Epithelial cell of proximal tubule (primary cell): ENCODE data around the gene RPL39L. TPM values are rescaled to one million over a fixed set of nuclear protein-coding genes. Genes with fewer than 3 reads are reported as not detected.

ENCODE experiments used
- DNase-seq: peaks from one replicate; pipeline ENCODE4 v3.0.0-alpha.2; 2011; ENCODE audit warnings: low read depth
- H3K4me3 ChIP-seq: 2 replicates; pipeline ENCODE4 v1.5.1; 2011; ENCODE audit warnings: low read depth, mild to moderate bottlenecking, low read length
- total RNA-seq: library from RNA; depleted of rRNA; stranded (reverse); fragments of >200 nt; gene quantifications from 2 replicates; pipeline ENCODE4 v1.2.3, GENCODE V29; 2015
- TF ChIP-seq, protein P1 (sequence below): conservative IDR thresholded peaks from 2 replicates; pipeline ENCODE4 v1.5.1; 2012; ENCODE audit warnings: low read depth, mild to moderate bottlenecking, low read length

RPL39L gene
- total RNA-seq, 1 donor from 2014 or later, result 35.0 TPM

DNA sequence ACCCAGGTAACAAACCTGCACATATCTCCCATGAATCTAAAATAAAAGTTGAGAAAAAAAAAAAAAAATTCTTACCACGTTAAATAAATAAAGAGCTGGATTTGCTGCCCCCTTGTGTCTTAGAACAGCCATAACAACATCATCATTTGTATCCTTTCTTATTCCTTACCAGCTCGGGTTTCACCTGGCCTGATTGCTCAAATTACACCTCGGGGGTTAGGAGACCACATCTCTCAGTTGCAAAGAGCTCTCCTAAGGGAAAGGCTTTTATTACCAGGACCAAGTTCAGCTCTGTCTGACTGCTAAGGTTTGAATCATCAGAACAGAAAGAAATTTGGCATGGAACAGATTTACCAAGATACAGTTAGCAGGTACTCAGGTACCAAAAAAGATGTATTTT, 25.8 kb upstream of the RPL39L start:
- TF ChIP-seq, protein P1, sequence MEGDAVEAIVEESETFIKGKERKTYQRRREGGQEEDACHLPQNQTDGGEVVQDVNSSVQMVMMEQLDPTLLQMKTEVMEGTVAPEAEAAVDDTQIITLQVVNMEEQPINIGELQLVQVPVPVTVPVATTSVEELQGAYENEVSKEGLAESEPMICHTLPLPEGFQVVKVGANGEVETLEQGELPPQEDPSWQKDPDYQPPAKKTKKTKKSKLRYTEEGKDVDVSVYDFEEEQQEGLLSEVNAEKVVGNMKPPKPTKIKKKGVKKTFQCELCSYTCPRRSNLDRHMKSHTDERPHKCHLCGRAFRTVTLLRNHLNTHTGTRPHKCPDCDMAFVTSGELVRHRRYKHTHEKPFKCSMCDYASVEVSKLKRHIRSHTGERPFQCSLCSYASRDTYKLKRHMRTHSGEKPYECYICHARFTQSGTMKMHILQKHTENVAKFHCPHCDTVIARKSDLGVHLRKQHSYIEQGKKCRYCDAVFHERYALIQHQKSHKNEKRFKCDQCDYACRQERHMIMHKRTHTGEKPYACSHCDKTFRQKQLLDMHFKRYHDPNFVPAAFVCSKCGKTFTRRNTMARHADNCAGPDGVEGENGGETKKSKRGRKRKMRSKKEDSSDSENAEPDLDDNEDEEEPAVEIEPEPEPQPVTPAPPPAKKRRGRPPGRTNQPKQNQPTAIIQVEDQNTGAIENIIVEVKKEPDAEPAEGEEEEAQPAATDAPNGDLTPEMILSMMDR, result peak; percentile 66
- DNase-seq, result no peak
- no peak overlapping the region for H3K4me3 ChIP-seq

DNA sequence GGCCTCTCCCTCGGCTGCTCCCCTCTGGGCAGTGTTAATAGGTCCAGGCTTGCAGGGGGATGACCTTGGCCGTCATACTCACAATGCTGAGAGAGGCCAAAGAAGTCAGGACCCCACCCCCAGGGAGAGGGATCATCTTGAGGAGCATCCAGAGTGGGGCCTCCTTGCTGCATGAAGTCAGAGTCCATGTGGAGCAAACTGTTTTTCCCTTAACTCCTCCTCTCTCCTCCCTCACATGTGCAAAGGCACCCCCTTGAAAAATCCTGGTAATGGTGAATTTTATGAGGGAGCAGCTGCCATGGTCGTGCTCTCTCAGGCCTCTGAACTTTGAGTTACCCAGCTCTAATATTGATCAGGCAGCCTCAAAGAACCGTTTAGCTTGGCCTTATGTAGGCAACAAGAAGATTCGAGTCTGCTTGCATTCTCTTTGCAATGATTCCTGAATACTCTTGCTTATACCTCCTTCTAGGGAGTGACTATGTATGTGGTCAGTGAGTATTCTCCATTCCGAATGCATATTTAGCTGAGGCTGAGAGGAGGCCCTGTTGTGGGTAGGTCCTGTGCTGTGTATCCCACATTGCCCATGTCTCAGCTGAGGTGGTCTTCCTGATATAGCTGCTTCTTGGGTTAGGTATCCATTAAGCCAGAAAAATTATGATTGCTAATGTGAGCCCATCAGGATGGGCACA, 23.1 kb upstream of the RPL39L start:
- DNase-seq, result no peak
- H3K4me3 ChIP-seq, result no peak overlapping the region
- TF ChIP-seq, protein P1, result no peak

DNA sequence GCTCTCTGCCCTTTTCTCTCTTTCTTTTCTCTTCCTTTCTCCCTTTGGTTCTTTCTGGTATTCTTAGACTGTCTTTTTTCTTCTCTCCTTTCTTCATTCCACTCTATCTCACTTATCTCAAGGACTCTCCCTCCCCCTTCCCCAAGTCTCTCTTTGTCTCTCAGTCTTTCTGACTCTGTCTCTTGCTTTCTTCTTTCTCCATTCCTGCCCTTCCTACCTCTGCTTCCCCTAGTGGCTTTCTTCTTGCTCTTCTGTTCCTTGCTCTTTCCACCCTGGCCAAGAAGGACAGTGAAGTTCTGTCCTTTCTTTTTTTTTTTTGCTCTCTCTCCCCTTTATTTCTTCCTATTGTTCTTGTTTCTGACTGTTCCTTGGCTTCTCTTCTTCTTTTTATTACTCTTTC, 22.3 kb upstream of the RPL39L start:
- TF ChIP-seq, protein P1, result no peak
- H3K4me3 ChIP-seq, result no peak overlapping the region
- DNase-seq, result no peak

DNA sequence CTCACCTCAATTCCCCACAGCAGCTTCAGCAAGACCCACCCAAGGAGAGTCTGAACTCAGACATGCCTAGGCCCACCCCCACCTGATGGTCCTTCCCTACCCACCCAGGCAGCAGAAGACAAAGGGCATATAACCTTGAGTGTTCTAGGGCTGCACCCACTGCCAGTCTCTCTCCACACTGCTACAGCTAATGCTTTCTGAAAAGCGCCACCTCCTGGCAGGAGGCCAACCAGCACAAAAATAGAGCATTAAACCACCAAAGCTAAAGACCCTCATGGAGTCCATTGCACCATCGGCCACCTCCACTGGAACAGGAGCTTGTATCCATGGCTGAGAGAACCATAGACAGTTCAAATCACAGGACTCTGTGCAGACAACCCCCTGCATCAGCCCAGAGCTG, 11.3 kb upstream of the RPL39L start:
- TF ChIP-seq, protein P1, result peak; percentile 38
- DNase-seq, result no peak
- H3K4me3 ChIP-seq, result no peak overlapping the region

DNA sequence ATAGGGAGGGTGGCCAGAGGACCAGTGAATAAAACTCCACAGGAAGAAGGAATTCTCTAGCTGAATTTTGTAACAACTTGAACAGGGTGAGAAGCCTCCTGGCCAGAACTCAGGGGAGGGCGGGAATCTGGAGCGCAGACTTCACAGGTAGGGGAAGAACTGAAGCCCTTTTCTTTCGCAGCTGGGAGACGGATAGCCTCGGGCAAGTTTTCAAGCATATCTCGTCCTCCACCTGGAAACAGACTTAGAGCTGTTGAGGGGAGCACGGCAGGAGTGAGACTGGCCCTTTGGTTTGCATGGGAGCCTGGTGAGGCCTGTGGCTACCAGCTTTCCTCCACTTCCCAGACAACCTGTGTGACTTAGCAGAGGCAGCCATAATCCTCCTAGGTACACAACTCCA, 10.9 kb upstream of the RPL39L start:
- H3K4me3 ChIP-seq, result no peak overlapping the region
- DNase-seq, result no peak
- TF ChIP-seq, protein P1, result no peak

DNA sequence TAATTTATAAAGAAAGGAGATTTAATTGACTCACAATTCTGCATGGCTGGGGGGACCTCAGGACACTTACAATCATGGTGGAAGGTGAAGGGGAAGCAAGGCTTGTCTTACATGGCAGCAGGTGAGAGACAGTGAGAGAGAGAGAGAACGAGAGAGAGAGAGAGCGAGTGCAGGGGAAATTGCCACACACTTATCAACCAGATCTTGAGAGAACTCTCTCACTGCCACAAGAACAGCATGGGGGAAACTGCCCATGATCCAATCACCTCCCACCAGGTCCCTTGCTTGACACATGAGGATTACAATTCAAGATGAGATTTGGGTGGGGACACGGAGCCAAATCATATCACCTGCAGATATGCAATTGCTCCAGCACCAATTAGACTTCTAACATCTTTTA, 7.1 kb upstream of the RPL39L start:
- TF ChIP-seq, protein P1, result no peak
- H3K4me3 ChIP-seq, result no peak overlapping the region
- DNase-seq, result no peak
